GM12878 (cell line): ENCODE results near the gene CANT1.

Source experiments
- NR2C2 ChIP-seq: IDR thresholded peaks from 2 replicates; pipeline ENCODE4 v1.6.1; 2011; ENCODE audit warnings: borderline replicate concordance, low read depth; ENCODE audit not compliant: control insufficient read depth, insufficient read length
- POLR2A ChIP-seq: IDR thresholded peaks from 2 replicates; pipeline ENCODE4 v1.6.1; 2011; ENCODE audit warnings: low read depth, mild to moderate bottlenecking, low read length
- SMARCA5 ChIP-seq: fragments of 450-650 bp; IDR thresholded peaks from 2 replicates; pipeline ENCODE4 v1.6.1; 2017; ENCODE audit warnings: mild to moderate bottlenecking
- TF ChIP-seq, protein P1 (sequence below): fragments of 450-650 bp; formaldehyde crosslinking; IDR thresholded peaks from 2 replicates; pipeline ENCODE4 v1.4.0; 2022; ENCODE audit warnings: mild to moderate bottlenecking, moderate library complexity

DNA sequence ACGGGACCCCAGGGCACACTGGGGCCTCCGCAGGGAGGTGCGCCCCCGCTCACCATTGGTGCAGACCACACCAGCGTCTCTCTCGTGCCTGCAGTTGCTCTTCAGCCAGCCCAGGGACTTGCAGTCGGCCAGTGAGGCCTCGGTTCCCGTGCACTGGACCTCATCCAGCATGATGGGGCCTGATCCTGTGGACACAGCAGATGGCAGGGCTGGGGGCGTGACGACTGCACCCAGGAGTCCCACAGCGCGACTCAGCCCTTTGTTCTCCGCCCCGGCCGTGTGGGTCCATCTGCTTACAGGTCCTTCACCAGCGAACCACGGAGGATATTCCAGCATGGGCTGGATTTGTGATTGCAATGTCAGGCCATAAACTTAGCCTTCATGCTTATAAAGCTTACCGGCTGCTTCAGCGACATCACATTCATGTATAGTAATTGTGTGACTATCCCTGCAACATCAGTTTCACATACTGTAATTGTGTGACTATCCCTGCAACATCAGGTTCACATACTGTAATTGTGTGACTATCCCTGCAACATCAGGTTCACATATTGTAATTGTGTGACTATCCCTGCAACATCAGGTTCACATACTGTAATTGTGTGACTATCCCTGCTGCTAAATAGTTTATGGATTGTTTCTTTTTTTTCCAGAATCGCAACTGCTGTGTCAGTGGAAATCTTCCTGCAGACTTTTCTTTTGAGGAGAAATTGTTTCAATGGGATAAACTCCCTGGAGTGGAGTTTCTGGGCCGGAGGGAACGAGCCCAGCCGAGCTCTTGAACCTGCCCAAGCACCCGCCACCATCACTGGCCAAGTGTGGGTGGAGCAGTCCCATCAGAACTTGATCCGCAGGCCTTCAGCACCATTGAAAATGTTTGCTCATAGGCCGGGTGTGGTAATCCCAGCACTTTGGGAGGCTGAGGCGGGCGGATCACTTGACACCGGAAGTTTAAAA lies 34.7 kb downstream of the CANT1 start:
- TF ChIP-seq SMARCA5 (no peak), NR2C2 (no peak), POLR2A (no peak)
- TF ChIP-seq, protein P1, sequence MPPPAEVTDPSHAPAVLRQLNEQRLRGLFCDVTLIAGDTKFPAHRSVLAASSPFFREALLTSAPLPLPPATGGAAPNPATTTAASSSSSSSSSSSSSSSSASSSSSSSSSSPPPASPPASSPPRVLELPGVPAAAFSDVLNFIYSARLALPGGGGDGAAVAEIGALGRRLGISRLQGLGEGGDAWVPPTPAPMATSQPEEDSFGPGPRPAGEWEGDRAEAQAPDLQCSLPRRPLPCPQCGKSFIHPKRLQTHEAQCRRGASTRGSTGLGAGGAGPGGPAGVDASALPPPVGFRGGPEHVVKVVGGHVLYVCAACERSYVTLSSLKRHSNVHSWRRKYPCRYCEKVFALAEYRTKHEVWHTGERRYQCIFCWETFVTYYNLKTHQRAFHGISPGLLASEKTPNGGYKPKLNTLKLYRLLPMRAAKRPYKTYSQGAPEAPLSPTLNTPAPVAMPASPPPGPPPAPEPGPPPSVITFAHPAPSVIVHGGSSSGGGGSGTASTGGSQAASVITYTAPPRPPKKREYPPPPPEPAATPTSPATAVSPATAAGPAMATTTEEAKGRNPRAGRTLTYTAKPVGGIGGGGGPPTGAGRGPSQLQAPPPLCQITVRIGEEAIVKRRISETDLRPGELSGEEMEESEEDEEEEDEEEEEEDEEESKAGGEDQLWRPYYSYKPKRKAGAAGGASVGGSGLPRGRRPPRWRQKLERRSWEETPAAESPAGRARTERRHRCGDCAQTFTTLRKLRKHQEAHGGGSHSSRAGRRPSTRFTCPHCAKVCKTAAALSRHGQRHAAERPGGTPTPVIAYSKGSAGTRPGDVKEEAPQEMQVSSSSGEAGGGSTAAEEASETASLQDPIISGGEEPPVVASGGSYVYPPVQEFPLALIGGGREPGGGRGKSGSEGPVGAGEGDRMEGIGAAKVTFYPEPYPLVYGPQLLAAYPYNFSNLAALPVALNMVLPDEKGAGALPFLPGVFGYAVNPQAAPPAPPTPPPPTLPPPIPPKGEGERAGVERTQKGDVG (CRISPR knock-in tag), result no peak
